HepG2 (cell line): ENCODE measurements around the gene CTAG1A. TPM values are rescaled to one million over a fixed set of nuclear protein-coding genes. Genes with fewer than 3 reads are reported as not detected.

Experiments used
- ARNT2 ChIP-seq: sonication (generic); formaldehyde crosslinking; IDR thresholded peaks from 2 replicates; pipeline ENCODE4 v1.8.0; 2022; ENCODE audit warnings: mild to moderate bottlenecking, low read depth, missing genetic modification reagents, moderate library complexity
- CBFB ChIP-seq: sonication (generic); formaldehyde crosslinking; IDR thresholded peaks from 2 replicates; pipeline ENCODE4 v1.4.0; 2020; ENCODE audit warnings: missing genetic modification reagents
- CREB1 ChIP-seq, 2 experiments: fragments of 450-650 bp in 1 of 2; IDR thresholded peaks; 2 replicates each; pipeline ENCODE4 v1.6.1; 2016 to 2017; ENCODE audit warnings: control low read depth in 1 of 2, mild to moderate bottlenecking in 1 of 2, missing compliant biosample characterization in 1 of 2, missing genetic modification characterization in 1 of 2
- DPF2 ChIP-seq: sonication (generic); formaldehyde crosslinking; IDR thresholded peaks from 2 replicates; pipeline ENCODE4 v1.4.0; 2020; ENCODE audit warnings: mild to moderate bottlenecking, low read depth, missing genetic modification reagents, borderline replicate concordance
- FLYWCH1 ChIP-seq: sonication (generic); formaldehyde crosslinking; IDR thresholded peaks from 2 replicates; pipeline ENCODE4 v1.8.1; 2023; ENCODE audit warnings: mild to moderate bottlenecking, missing genetic modification reagents
- FOXO1 ChIP-seq: sonication (generic); formaldehyde crosslinking; IDR thresholded peaks from 2 replicates; pipeline ENCODE4 v1.4.0; 2020; ENCODE audit warnings: missing genetic modification reagents
- HHEX ChIP-seq: IDR thresholded peaks from 2 replicates; pipeline ENCODE4 v1.6.1; 2016; ENCODE audit warnings: control low read depth
- NCOA2 ChIP-seq: sonication (generic); formaldehyde crosslinking; IDR thresholded peaks from 2 replicates; pipeline ENCODE4 v1.8.0; 2022; ENCODE audit warnings: inconsistent platforms
- NKX3-1 ChIP-seq: sonication (generic); formaldehyde crosslinking; IDR thresholded peaks from 2 replicates; pipeline ENCODE4 v1.5.0; 2020; ENCODE audit warnings: missing genetic modification reagents
- PITX1 ChIP-seq: sonication (generic); formaldehyde crosslinking; IDR thresholded peaks from 2 replicates; pipeline ENCODE4 v1.5.1; 2020; ENCODE audit warnings: mild to moderate bottlenecking, missing genetic modification reagents
- RFX3 ChIP-seq: IDR thresholded peaks from 2 replicates; pipeline ENCODE4 v1.6.1; 2016; ENCODE audit warnings: missing biosample characterization, missing genetic modification reagents
- SRY ChIP-seq: sonication (generic); formaldehyde crosslinking; IDR thresholded peaks from 2 replicates; pipeline ENCODE4 v1.8.0; 2022; ENCODE audit warnings: mild to moderate bottlenecking, missing genetic modification reagents
- ZC3H13 ChIP-seq: sonication (generic); formaldehyde crosslinking; IDR thresholded peaks from 2 replicates; pipeline ENCODE4 v1.8.1; 2023; ENCODE audit warnings: mild to moderate bottlenecking, missing genetic modification reagents, moderate library complexity
- ZMYM2 ChIP-seq: sonication (generic); formaldehyde crosslinking; IDR thresholded peaks from 2 replicates; pipeline ENCODE4 v1.8.0; 2022; ENCODE audit warnings: mild to moderate bottlenecking, missing genetic modification reagents
- ZNF256 ChIP-seq: sonication (generic); formaldehyde crosslinking; conservative IDR thresholded peaks from 2 replicates; pipeline ENCODE4 v1.4.0; 2020; ENCODE audit warnings: missing genetic modification reagents
- ZNF382 ChIP-seq: sonication (generic); formaldehyde crosslinking; IDR thresholded peaks from 2 replicates; pipeline ENCODE4 v1.5.0; 2020; ENCODE audit warnings: missing genetic modification reagents, mild to moderate bottlenecking, borderline replicate concordance
- polyA plus RNA-seq, 8 experiments: library from polyadenylated mRNA; depleted of rRNA in 3 of 8; stranded (reverse) in 7 of 8; unstranded in 1 of 8; fragments of >200 nt; fragmentation: Illumina TruSeq in 4 of 8; extraction: Trizol in 4 of 8; gene quantifications; 2 replicates each; pipeline versions ENCODE4 v1.2.1 to v1.2.3, GENCODE V29; 2011 to 2016; ENCODE audit warnings: low read depth in 4 of 8, missing spikeins in 1 of 8, mixed read lengths in 1 of 8; ENCODE audit not compliant: insufficient read depth in 1 of 8
- total RNA-seq, 5 experiments: library from RNA; depleted of rRNA; stranded (reverse); fragments of >200 nt; fragmentation: Illumina TruSeq; extraction: Trizol; gene quantifications; 2 replicates each; pipeline ENCODE4 v1.2.3, GENCODE V29; 2016; ENCODE audit warnings: low read depth in 1 of 5
- TF ChIP-seq, protein P1 (sequence below): IDR thresholded peaks from 2 replicates; pipeline ENCODE4 v1.6.1; 2016
- TF ChIP-seq, protein P2 (sequence below): sonication (generic); formaldehyde crosslinking; IDR thresholded peaks from 2 replicates; pipeline ENCODE4 v1.5.0; 2020; ENCODE audit warnings: mild to moderate bottlenecking, missing genetic modification reagents
- TF ChIP-seq, protein P3 (sequence below): sonication (generic); formaldehyde crosslinking; IDR thresholded peaks from 2 replicates; pipeline ENCODE4 v1.5.1; 2020; ENCODE audit warnings: missing genetic modification reagents, mild to moderate bottlenecking, borderline replicate concordance
- TF ChIP-seq, protein P4 (sequence below): sonication (generic); formaldehyde crosslinking; IDR thresholded peaks from 2 replicates; pipeline ENCODE4 v1.5.1; 2020; ENCODE audit warnings: missing genetic modification reagents, mild to moderate bottlenecking, borderline replicate concordance
- TF ChIP-seq, protein P5 (sequence below): sonication (generic); formaldehyde crosslinking; IDR thresholded peaks from 2 replicates; pipeline ENCODE4 v1.9.0; 2022; ENCODE audit warnings: missing genetic modification reagents, mild to moderate bottlenecking, borderline replicate concordance

CTAG1A gene
- total and polyA plus RNA-seq, 2 of the 13 experiments (the other 11 are each of a cell fraction or from before 2014, with no cell fraction given) = not detected

DNA sequence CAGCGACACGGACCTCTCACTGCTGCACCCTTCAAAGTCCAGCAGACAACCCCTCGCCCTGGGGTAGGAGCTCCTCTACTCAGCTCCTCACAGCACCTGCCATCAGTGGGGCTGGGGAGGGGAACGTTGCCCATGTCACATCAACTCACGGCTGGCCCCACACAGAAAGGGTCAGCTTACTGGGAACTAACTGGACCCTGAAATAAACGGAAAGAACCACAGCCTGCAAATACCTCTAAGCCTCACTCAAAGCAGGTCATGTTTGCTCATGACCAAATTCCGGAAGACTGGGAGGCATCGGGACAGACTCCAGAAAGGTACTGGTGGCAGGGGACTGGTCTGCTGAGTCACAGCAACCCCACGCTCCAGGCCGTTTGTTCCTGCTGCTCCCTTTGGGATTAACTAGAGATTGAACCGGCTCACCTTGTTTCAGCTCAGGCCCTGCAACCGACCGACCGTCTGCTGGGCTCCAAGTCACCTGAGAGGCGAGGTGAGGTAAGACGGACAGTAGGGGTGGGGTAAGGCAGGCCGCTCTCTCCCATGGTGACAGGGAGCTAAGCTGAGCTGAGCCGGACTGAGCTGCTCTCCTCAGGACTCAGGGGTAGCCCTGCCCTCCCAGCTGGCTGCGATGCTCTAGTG lies 43.9 kb upstream of the CTAG1A start (continued):
- TF ChIP-seq, protein P1, sequence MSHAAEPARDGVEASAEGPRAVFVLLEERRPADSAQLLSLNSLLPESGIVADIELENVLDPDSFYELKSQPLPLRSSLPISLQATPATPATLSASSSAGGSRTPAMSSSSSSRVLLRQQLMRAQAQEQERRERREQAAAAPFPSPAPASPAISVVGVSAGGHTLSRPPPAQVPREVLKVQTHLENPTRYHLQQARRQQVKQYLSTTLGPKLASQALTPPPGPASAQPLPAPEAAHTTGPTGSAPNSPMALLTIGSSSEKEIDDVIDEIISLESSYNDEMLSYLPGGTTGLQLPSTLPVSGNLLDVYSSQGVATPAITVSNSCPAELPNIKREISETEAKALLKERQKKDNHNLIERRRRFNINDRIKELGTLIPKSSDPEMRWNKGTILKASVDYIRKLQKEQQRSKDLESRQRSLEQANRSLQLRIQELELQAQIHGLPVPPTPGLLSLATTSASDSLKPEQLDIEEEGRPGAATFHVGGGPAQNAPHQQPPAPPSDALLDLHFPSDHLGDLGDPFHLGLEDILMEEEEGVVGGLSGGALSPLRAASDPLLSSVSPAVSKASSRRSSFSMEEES (CRISPR knock-in tag) = 0 out of 2 replicates have a peak, but pooled peaks have one; percentile 35
- TF ChIP-seq, protein P2, sequence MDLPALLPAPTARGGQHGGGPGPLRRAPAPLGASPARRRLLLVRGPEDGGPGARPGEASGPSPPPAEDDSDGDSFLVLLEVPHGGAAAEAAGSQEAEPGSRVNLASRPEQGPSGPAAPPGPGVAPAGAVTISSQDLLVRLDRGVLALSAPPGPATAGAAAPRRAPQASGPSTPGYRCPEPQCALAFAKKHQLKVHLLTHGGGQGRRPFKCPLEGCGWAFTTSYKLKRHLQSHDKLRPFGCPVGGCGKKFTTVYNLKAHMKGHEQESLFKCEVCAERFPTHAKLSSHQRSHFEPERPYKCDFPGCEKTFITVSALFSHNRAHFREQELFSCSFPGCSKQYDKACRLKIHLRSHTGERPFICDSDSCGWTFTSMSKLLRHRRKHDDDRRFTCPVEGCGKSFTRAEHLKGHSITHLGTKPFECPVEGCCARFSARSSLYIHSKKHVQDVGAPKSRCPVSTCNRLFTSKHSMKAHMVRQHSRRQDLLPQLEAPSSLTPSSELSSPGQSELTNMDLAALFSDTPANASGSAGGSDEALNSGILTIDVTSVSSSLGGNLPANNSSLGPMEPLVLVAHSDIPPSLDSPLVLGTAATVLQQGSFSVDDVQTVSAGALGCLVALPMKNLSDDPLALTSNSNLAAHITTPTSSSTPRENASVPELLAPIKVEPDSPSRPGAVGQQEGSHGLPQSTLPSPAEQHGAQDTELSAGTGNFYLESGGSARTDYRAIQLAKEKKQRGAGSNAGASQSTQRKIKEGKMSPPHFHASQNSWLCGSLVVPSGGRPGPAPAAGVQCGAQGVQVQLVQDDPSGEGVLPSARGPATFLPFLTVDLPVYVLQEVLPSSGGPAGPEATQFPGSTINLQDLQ (CRISPR knock-in tag) = no peak
- TF ChIP-seq, protein P3, sequence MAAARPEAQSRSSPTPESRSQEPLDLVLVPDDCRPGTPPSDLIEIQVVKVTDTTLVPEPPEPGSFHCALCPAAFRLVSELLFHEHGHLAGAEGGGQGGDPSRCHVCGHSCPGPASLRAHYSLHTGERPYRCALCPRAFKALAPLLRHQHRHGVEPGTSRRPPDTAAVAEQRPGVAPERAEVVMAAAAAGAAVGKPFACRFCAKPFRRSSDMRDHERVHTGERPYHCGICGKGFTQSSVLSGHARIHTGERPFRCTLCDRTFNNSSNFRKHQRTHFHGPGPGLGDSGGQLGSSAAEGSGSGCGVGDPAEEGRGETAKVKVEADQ (CRISPR knock-in tag) = no peak
- TF ChIP-seq CREB1 (IDR thresholded peaks at IDR 0.05) (no peak), CREB1 (CRISPR knock-in tag; IDR thresholded peaks at IDR 0.05) (no peak), NKX3-1 (no peak), NCOA2 (CRISPR knock-in tag) (peak; percentile 33; the same call in 1 of the 2 replicates), SRY (CRISPR knock-in tag) (no peak), ARNT2 (no peak), ZNF256 (CRISPR knock-in tag) (no peak), FOXO1 (CRISPR knock-in tag) (no peak), PITX1 (CRISPR knock-in tag) (peak; percentile 67; the same call in 1 of the 2 replicates), CBFB (CRISPR knock-in tag) (no peak), HHEX (CRISPR knock-in tag) (no peak), DPF2 (CRISPR knock-in tag) (0 out of 2 replicates have a peak, but pooled peaks have one; percentile 19), ZNF382 (no peak), FLYWCH1 (CRISPR knock-in tag) (no peak), RFX3 (CRISPR knock-in tag) (no peak), ZMYM2 (no peak), ZC3H13 (CRISPR knock-in tag) (no peak)
- TF ChIP-seq, protein P4, sequence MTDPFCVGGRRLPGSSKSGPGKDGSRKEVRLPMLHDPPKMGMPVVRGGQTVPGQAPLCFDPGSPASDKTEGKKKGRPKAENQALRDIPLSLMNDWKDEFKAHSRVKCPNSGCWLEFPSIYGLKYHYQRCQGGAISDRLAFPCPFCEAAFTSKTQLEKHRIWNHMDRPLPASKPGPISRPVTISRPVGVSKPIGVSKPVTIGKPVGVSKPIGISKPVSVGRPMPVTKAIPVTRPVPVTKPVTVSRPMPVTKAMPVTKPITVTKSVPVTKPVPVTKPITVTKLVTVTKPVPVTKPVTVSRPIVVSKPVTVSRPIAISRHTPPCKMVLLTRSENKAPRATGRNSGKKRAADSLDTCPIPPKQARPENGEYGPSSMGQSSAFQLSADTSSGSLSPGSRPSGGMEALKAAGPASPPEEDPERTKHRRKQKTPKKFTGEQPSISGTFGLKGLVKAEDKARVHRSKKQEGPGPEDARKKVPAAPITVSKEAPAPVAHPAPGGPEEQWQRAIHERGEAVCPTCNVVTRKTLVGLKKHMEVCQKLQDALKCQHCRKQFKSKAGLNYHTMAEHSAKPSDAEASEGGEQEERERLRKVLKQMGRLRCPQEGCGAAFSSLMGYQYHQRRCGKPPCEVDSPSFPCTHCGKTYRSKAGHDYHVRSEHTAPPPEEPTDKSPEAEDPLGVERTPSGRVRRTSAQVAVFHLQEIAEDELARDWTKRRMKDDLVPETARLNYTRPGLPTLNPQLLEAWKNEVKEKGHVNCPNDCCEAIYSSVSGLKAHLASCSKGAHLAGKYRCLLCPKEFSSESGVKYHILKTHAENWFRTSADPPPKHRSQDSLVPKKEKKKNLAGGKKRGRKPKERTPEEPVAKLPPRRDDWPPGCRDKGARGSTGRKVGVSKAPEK (CRISPR knock-in tag) = no peak
- TF ChIP-seq, protein P5, sequence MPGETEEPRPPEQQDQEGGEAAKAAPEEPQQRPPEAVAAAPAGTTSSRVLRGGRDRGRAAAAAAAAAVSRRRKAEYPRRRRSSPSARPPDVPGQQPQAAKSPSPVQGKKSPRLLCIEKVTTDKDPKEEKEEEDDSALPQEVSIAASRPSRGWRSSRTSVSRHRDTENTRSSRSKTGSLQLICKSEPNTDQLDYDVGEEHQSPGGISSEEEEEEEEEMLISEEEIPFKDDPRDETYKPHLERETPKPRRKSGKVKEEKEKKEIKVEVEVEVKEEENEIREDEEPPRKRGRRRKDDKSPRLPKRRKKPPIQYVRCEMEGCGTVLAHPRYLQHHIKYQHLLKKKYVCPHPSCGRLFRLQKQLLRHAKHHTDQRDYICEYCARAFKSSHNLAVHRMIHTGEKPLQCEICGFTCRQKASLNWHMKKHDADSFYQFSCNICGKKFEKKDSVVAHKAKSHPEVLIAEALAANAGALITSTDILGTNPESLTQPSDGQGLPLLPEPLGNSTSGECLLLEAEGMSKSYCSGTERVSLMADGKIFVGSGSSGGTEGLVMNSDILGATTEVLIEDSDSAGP (CRISPR knock-in tag) = no peak
